SU-DHL-6 (cell line): Measurements from ENCODE around the gene ASPA.
"Not testable (repeated sequence)": the region's sequence is repeated elsewhere in the genome, so short reads cannot be mapped to it uniquely, and the experiment has no call there.

Experiments
- H2AFZ ChIP-seq: fragments of 200-600 bp; sonication (generic); 2 replicates; pipeline ENCODE4 v1.6.1; 2014; ENCODE audit warnings: low read depth, mild to moderate bottlenecking, moderate library complexity, mixed read lengths, antibody characterized with exemption, low read length; ENCODE audit not compliant: severe bottlenecking
- H3F3A ChIP-seq: fragments of 200-600 bp; shearing (Covaris generic); 2 replicates; pipeline ENCODE4 v1.6.0; 2016; ENCODE audit warnings: antibody characterized with exemption, mild to moderate bottlenecking; ENCODE audit not compliant: insufficient read depth
- H3K27ac ChIP-seq: fragments of 200-600 bp; sonication (generic); 2 replicates; pipeline ENCODE4 v1.5.1; 2016; ENCODE audit warnings: low read depth, mild to moderate bottlenecking, low read length, moderate library complexity, mixed read lengths
- H3K27me3 ChIP-seq: fragments of 200-600 bp; sonication (generic), shearing (Covaris generic); 2 replicates; pipeline ENCODE4 v1.6.0; 2014; ENCODE audit warnings: mild to moderate bottlenecking, low read length
- H3K36me3 ChIP-seq: fragments of 200-600 bp; sonication (generic); 2 replicates; pipeline ENCODE4 v1.6.1; 2014; ENCODE audit warnings: mild to moderate bottlenecking, low read length, mixed read lengths
- H3K4me2 ChIP-seq: fragments of 300-600, 200-600 bp; shearing (Covaris generic), sonication (generic); 2 replicates; pipeline ENCODE4 v1.6.0; 2014; ENCODE audit warnings: low read length, low read depth, mild to moderate bottlenecking; ENCODE audit not compliant: poor library complexity, severe bottlenecking
- H3K4me3 ChIP-seq: fragments of 200-600 bp; sonication (generic); 2 replicates; pipeline ENCODE4 v1.5.1; 2014; ENCODE audit warnings: antibody characterized with exemption, low read length, mild to moderate bottlenecking, mixed read lengths; ENCODE audit not compliant: insufficient read depth, poor library complexity, severe bottlenecking
- H3K79me2 ChIP-seq: fragments of 200-600 bp; sonication (generic); 2 replicates; pipeline ENCODE4 v1.6.1; 2014; ENCODE audit warnings: mild to moderate bottlenecking, low read length, moderate library complexity; ENCODE audit not compliant: insufficient read depth
- H3K9ac ChIP-seq: fragments of 200-600 bp; sonication (generic); 2 replicates; pipeline ENCODE4 v1.7.0; 2014; ENCODE audit warnings: mild to moderate bottlenecking, low read length
- H3K9me2 ChIP-seq: fragments of 200-600 bp; sonication (generic); replicated peaks from 2 replicates; pipeline ENCODE4 v1.6.1; 2014; ENCODE audit warnings: low read length; ENCODE audit not compliant: insufficient read depth
- H3K9me3 ChIP-seq: fragments of 200-600 bp; sonication (generic); 2 replicates; pipeline ENCODE4 v1.6.1; 2014; ENCODE audit warnings: low read length, mixed read lengths; ENCODE audit not compliant: insufficient read depth
- H4K20me1 ChIP-seq: fragments of 200-600 bp; sonication (generic); 2 replicates; pipeline ENCODE4 v1.6.1; 2014; ENCODE audit warnings: low read depth, mild to moderate bottlenecking, antibody characterized with exemption, low read length, moderate library complexity, mixed read lengths
- EZH2phosphoT487 ChIP-seq: fragments of 200-600 bp; sonication (generic), shearing (Covaris generic); conservative IDR thresholded peaks from 2 replicates; pipeline ENCODE4 v1.6.1; 2018; ENCODE audit warnings: mild to moderate bottlenecking, antibody characterized with exemption, low read length, moderate library complexity, mixed read lengths
- TF ChIP-seq, protein P1 (sequence below): fragments of 200-600 bp; sonication (generic); IDR thresholded peaks from one replicate; pipeline ENCODE4 v1.5.1; 2017; ENCODE audit warnings: antibody characterized with exemption, mild to moderate bottlenecking, low read length, moderate library complexity; ENCODE audit not compliant: insufficient read depth, poor library complexity, severe bottlenecking

The ASPA gene

DNA sequence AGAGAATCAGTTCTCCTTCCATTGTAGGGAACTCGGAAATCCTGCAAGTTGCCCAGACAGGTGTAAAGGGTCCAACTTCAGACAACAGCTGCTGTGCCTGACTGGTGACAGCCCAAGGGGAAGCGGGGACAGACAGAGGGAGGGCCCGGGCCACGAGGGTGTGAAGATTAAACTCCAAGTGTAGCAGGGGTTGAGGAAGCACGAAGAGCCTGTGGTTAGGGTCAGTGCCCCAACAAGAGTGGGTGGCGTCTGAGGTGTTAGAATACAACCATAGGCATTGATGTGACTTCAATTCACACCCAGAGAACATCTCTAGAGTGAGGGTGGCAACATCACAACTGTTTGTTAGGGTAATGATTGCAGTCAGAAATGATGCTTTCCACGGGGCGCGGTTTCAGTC lies 39.1 kb downstream of the ASPA start:
- Histone ChIP-seq H3K79me2 (no peaks in the 10 kb centered on the region), H3K27me3 (no peaks in the 10 kb centered on the region), H2AFZ (no peak overlapping the region), H3K4me3 (no peak overlapping the region), H3K9ac (no peak overlapping the region), H3K27ac (no peak overlapping the region), H3F3A (no peaks in the 10 kb centered on the region), H3K36me3 (no peaks in the 10 kb centered on the region), H3K9me3 (no peaks in the 10 kb centered on the region), H3K9me2 (no peaks in the 10 kb centered on the region), H3K4me2 (no peak overlapping the region), H4K20me1 (no peaks in the 10 kb centered on the region)
- TF ChIP-seq, protein P1, sequence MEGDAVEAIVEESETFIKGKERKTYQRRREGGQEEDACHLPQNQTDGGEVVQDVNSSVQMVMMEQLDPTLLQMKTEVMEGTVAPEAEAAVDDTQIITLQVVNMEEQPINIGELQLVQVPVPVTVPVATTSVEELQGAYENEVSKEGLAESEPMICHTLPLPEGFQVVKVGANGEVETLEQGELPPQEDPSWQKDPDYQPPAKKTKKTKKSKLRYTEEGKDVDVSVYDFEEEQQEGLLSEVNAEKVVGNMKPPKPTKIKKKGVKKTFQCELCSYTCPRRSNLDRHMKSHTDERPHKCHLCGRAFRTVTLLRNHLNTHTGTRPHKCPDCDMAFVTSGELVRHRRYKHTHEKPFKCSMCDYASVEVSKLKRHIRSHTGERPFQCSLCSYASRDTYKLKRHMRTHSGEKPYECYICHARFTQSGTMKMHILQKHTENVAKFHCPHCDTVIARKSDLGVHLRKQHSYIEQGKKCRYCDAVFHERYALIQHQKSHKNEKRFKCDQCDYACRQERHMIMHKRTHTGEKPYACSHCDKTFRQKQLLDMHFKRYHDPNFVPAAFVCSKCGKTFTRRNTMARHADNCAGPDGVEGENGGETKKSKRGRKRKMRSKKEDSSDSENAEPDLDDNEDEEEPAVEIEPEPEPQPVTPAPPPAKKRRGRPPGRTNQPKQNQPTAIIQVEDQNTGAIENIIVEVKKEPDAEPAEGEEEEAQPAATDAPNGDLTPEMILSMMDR = no peak
- no peak for TF ChIP-seq EZH2phosphoT487

- not testable (repeated sequence) for H3K4me3 ChIP-seq, H3F3A ChIP-seq, H2AFZ ChIP-seq, H3K4me2 ChIP-seq, H3K9me2 ChIP-seq, H3K9me3 ChIP-seq, H3K9ac ChIP-seq, H4K20me1 ChIP-seq, H3K79me2 ChIP-seq, H3K27ac ChIP-seq, H3K27me3 ChIP-seq, H3K36me3 ChIP-seq
Measured at GRCh38 chr17:3519472-3519871, 43.7 kb downstream of the ASPA start.

DNA sequence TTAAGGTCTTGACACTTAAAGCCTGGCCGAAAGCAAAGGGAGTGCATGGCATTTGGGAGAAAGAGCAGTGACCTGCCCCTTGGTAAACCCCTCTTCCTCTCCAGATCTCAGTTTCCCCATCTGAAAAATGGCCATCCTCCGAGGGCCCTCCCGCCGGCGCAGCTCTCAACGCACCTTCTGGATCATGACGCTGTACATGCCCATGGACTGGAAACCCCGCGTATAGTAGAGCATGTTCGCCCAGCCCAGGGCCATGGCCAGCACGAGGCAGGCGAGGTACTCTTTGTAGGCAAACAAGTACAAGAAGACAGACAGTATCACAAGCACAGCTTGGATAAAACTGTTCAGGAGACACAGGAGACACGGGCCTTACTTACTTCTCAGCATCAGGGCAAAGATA lies 48.2 kb downstream of the ASPA start:
- Histone ChIP-seq H3K9me3 (no peaks in the 10 kb centered on the region), H4K20me1 (no peaks in the 10 kb centered on the region), H3K27me3 (no peaks in the 10 kb centered on the region), H3K36me3 (no peaks in the 10 kb centered on the region), H3K79me2 (no peaks in the 10 kb centered on the region), H3K4me2 (no peak overlapping the region), H3K4me3 (no peak overlapping the region), H3K27ac (no peak overlapping the region), H3K9ac (no peak overlapping the region), H3F3A (no peaks in the 10 kb centered on the region), H2AFZ (no peak overlapping the region), H3K9me2 (no peaks in the 10 kb centered on the region)
- TF ChIP-seq EZH2phosphoT487 = no peak
- TF ChIP-seq, protein P1 = no peak

GRCh38 chr17:3526491-3526890 lies 50.7 kb downstream of the ASPA start:
- TF ChIP-seq, protein P1 = no peak
- no peaks in the 10 kb centered on the region for H3K79me2 ChIP-seq
- no peaks in the 10 kb centered on the region for H4K20me1 ChIP-seq
- no peaks in the 10 kb centered on the region for H3F3A ChIP-seq
- no peaks in the 10 kb centered on the region for H3K27me3 ChIP-seq
- H3K4me2 ChIP-seq = no peak overlapping the region
- no peak overlapping the region for H3K4me3 ChIP-seq
- H3K9me2 ChIP-seq = no peaks in the 10 kb centered on the region
- H2AFZ ChIP-seq = no peak overlapping the region
- no peaks in the 10 kb centered on the region for H3K9me3 ChIP-seq
- no peak overlapping the region for H3K27ac ChIP-seq
- H3K36me3 ChIP-seq = no peaks in the 10 kb centered on the region
- H3K9ac ChIP-seq = no peak overlapping the region
